Thyroid gland (tissue), 4 donors: ENCODE data around the gene DPYSL4. TPM values are rescaled to one million over a fixed set of nuclear protein-coding genes. Genes with fewer than 3 reads are reported as not detected.

Experiments
- DNase-seq, 2 donors: peaks; one replicate each; pipeline ENCODE4 v3.0.0-alpha.2; 2019
- H3K27ac ChIP-seq, 3 donors: fragments of 200-600 bp; sonication (generic); 1 replicate in 2 of 3; 2 replicates in 1 of 3; pipeline ENCODE4 v1.5.1; 2016 to 2019; ENCODE audit warnings: mild to moderate bottlenecking in 1 of 3, moderate library complexity in 1 of 3
- H3K27me3 ChIP-seq: fragments of 200-600 bp; sonication (generic); one replicate; pipeline ENCODE4 v1.5.1; 2019
- H3K36me3 ChIP-seq, 2 donors: fragments of 200-600 bp; sonication (generic); one replicate each; pipeline ENCODE4 v1.5.1; 2016 to 2019
- H3K4me1 ChIP-seq, 2 donors: fragments of 200-600 bp; sonication (generic); one replicate each; pipeline ENCODE4 v1.5.1; 2017 to 2019
- H3K4me3 ChIP-seq, 3 donors: fragments of 200-600 bp; sonication (generic); replicated peaks in 1 of 3; 1 replicate in 2 of 3; 2 replicates in 1 of 3; pipeline ENCODE4 v1.5.1; 2016; ENCODE audit warnings: mild to moderate bottlenecking in 1 of 3
- H3K9me3 ChIP-seq: fragments of 200-600 bp; sonication (generic); one replicate; pipeline ENCODE4 v1.5.1; 2017
- POLR2A ChIP-seq, 2 donors: fragments of 450-650 bp; IDR thresholded peaks; one replicate each; pipeline ENCODE4 v1.6.1; 2017; ENCODE audit warnings: antibody characterized with exemption in 2 of 2, mild to moderate bottlenecking in 2 of 2, moderate library complexity in 1 of 2
- WGBS, 2 donors: methylation state at CpG; one replicate each; pipeline ENCODE4 v1.1.5; 2017; 5-methylcytosine and 5-hydroxymethylcytosine counted together
- intact Hi-C: fragments of 100-400 bp; cut with DNase I; formaldehyde crosslinking; loops from one replicate; pipeline ENCODE4 v1.15.1; 2023
- total RNA-seq, 4 donors: library from RNA; depleted of rRNA; stranded (reverse); fragments of >200 nt; gene quantifications; one replicate each; pipeline ENCODE4 v1.2.3, GENCODE V29; 2016
- TF ChIP-seq, protein P1 (sequence below), 6 experiments: fragments of 200-600 bp in 3 of 6; fragments of 450-650 bp in 3 of 6; sonication (generic) in 3 of 6; IDR thresholded peaks; one replicate each; pipeline ENCODE4 v1.5.1; 2016 to 2019; ENCODE audit warnings: antibody characterized with exemption in 6 of 6, mild to moderate bottlenecking in 2 of 6, inconsistent platforms in 1 of 6, moderate library complexity in 1 of 6

The DPYSL4 gene
- total RNA-seq, 4 donors from 2014 or later: 0.54 to 1.5 (median 0.81) TPM

- H3K4me1 ChIP-seq: peaks cover 11 to 16% of the 10 kb centered on the region in 2 donors
- no peak for TF ChIP-seq POLR2A (IDR thresholded peaks at IDR 0.05)
- TF ChIP-seq, protein P1, sequence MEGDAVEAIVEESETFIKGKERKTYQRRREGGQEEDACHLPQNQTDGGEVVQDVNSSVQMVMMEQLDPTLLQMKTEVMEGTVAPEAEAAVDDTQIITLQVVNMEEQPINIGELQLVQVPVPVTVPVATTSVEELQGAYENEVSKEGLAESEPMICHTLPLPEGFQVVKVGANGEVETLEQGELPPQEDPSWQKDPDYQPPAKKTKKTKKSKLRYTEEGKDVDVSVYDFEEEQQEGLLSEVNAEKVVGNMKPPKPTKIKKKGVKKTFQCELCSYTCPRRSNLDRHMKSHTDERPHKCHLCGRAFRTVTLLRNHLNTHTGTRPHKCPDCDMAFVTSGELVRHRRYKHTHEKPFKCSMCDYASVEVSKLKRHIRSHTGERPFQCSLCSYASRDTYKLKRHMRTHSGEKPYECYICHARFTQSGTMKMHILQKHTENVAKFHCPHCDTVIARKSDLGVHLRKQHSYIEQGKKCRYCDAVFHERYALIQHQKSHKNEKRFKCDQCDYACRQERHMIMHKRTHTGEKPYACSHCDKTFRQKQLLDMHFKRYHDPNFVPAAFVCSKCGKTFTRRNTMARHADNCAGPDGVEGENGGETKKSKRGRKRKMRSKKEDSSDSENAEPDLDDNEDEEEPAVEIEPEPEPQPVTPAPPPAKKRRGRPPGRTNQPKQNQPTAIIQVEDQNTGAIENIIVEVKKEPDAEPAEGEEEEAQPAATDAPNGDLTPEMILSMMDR (IDR thresholded peaks at IDR 0.05): no peak
Measured at GRCh38 chr10:132162590-132163277, 24.0 kb upstream of the DPYSL4 start.

GRCh38 chr10:132163278-132163765 lies 23.4 kb upstream of the DPYSL4 start:
- peaks cover 11 to 16% of the 10 kb centered on the region in 2 donors for H3K4me1 ChIP-seq
- intact Hi-C loops: no loop called here
- WGBS, 2 donors: 28 to 45% methylated on average over 10 of the region's 16 CpGs
- DNase-seq: no peak
- no peaks in the 10 kb centered on the region for H3K9me3 ChIP-seq
- no peak overlapping the region for H3K27ac ChIP-seq
- H3K36me3 ChIP-seq: no peaks in the 10 kb centered on the region
- H3K4me3 ChIP-seq: no peak overlapping the region
- no peak for TF ChIP-seq POLR2A (IDR thresholded peaks at IDR 0.05)
- no peaks in the 10 kb centered on the region for H3K27me3 ChIP-seq

More at GRCh38 chr10:132162590-132163277, 24.0 kb upstream of the DPYSL4 start:
- Histone ChIP-seq H3K27ac (no peak overlapping the region), H3K36me3 (no peaks in the 10 kb centered on the region), H3K27me3 (no peaks in the 10 kb centered on the region), H3K9me3 (no peaks in the 10 kb centered on the region), H3K4me3 (no peak overlapping the region)
- no peak for DNase-seq
- intact Hi-C loops: no loop called here
- 39 to 41% methylated on average over 8 to 10 of the region's 10 CpGs for WGBS, 2 donors

DNA sequence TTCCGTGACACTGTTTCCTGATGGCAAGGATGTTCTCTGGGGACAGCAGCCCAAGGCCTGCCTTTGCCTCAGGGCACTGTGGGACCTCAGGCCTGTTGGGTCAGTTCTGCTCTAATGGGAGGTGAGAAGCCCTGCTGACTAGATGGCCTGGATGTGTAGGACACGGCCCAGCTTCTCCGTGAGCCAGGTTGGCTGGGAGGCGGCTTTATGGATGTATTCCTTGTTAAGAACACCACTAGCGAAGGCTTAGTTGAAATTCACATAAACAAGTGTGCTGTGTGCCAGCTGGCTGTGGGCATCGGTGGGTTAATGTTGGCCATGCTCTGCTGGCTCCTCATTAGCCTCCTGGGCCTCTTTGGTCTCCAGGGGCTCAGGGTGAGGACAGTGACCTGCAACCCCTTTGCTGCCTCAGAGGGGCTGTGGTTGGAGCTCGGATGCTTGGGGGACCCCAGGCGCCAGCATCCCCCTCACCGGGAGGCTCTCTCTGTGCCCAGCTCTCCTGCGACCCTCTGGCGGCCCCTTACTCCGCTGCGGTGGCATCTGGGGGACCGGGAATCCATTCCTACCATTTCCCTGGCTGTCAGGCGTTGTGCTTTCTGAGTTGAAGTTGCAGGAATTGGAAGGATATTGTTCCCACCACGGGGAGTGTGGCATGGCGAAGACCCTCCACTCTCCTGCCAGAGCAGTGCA lies 22.8 kb upstream of the DPYSL4 start:
- WGBS, 2 donors: 76 to 85% methylated on average over 13 to 15 of the region's 17 CpGs
- DNase-seq: no peak
- Histone ChIP-seq H3K27ac (no peak overlapping the region), H3K36me3 (no peaks in the 10 kb centered on the region), H3K9me3 (no peaks in the 10 kb centered on the region), H3K4me3 (no peak overlapping the region), H3K27me3 (no peaks in the 10 kb centered on the region), H3K4me1 (peaks cover 11 to 16% of the 10 kb centered on the region in 2 donors)
- TF ChIP-seq, protein P1 (IDR thresholded peaks at IDR 0.05): no peak
- no peak for TF ChIP-seq POLR2A (IDR thresholded peaks at IDR 0.05)
- intact Hi-C loops: no loop called here

- intact Hi-C loops: no loop called here
- no peak for DNase-seq
Measured at GRCh38 chr10:132164761-132165278, 21.9 kb upstream of the DPYSL4 start.

GRCh38 chr10:132165416-132165980 lies 21.2 kb upstream of the DPYSL4 start:
- TF ChIP-seq, protein P1 (IDR thresholded peaks at IDR 0.05): no peak
- TF ChIP-seq POLR2A (IDR thresholded peaks at IDR 0.05): no peak
- Histone ChIP-seq H3K27ac (no peak overlapping the region), H3K9me3 (no peaks in the 10 kb centered on the region), H3K36me3 (no peaks in the 10 kb centered on the region), H3K4me3 (no peak overlapping the region), H3K27me3 (no peaks in the 10 kb centered on the region), H3K4me1 (peaks cover 11 to 16% of the 10 kb centered on the region in 2 donors)
- intact Hi-C loops: no loop called here
- WGBS, 2 donors: 89 to 100% methylated on average over 2 to 9 of the region's 21 CpGs
- no peak for DNase-seq

More at GRCh38 chr10:132164761-132165278, 21.9 kb upstream of the DPYSL4 start:
- Histone ChIP-seq H3K4me1 (peaks cover 11 to 16% of the 10 kb centered on the region in 2 donors), H3K27me3 (no peaks in the 10 kb centered on the region), H3K9me3 (no peaks in the 10 kb centered on the region), H3K27ac (no peak overlapping the region), H3K36me3 (no peaks in the 10 kb centered on the region), H3K4me3 (no peak overlapping the region)
- 56 to 63% methylated on average over 13 to 19 of the region's 20 CpGs for WGBS, 2 donors
- TF ChIP-seq POLR2A (IDR thresholded peaks at IDR 0.05): no peak
- TF ChIP-seq, protein P1 (IDR thresholded peaks at IDR 0.05): no peak
